Esophagus squamous epithelium (tissue), 5 donors: ENCODE measurements around the gene CYP27B1. TPM values are rescaled to one million over a fixed set of nuclear protein-coding genes. Genes with fewer than 3 reads are reported as not detected.

ENCODE experiments used
- DNase-seq: peaks from one replicate; lab custom pipeline; 2025; lab: John Stamatoyannopoulos, UW
- H3K27ac ChIP-seq, 4 donors: fragments of 200-600 bp; sonication (generic); one replicate each; pipeline ENCODE4 v1.5.1; 2016 to 2019; ENCODE audit warnings: mild to moderate bottlenecking in 1 of 4
- H3K27me3 ChIP-seq, 4 donors: fragments of 200-600 bp; sonication (generic); 1 replicate in 3 of 4; 2 replicates in 1 of 4; pipeline versions ENCODE4 v1.5.1 to v1.6.0; 2017 to 2021; ENCODE audit warnings: antibody characterized with exemption in 1 of 4
- H3K36me3 ChIP-seq, 3 donors: fragments of 200-600 bp; sonication (generic); one replicate each; pipeline ENCODE4 v1.5.1; 2016 to 2019
- H3K4me1 ChIP-seq, 3 donors: fragments of 200-600 bp; sonication (generic); one replicate each; pipeline ENCODE4 v1.5.1; 2017 to 2019
- H3K4me3 ChIP-seq, 4 donors: fragments of 200-600 bp; sonication (generic); 1 replicate in 3 of 4; 2 replicates in 1 of 4; pipeline ENCODE4 v1.5.1; 2016 to 2019; ENCODE audit warnings: mild to moderate bottlenecking in 2 of 4, moderate library complexity in 1 of 4
- H3K9me3 ChIP-seq, 3 donors: fragments of 200-600 bp; sonication (generic); one replicate each; pipeline ENCODE4 v1.5.1; 2016 to 2019
- CTCF ChIP-seq, 6 experiments: fragments of 450-650 bp in 4 of 6; fragments of 200-600 bp in 2 of 6; sonication (generic) in 2 of 6; IDR thresholded peaks; one replicate each; pipeline ENCODE4 v1.5.1; 2016 to 2019; ENCODE audit warnings: antibody characterized with exemption in 6 of 6, mild to moderate bottlenecking in 4 of 6, moderate library complexity in 4 of 6
- POLR2A ChIP-seq, 4 donors: fragments of 450-650 bp; IDR thresholded peaks; one replicate each; pipeline ENCODE4 v1.6.1; 2017; ENCODE audit warnings: antibody characterized with exemption in 4 of 4, mild to moderate bottlenecking in 4 of 4, moderate library complexity in 3 of 4
- WGBS, 2 donors: methylation state at CpG; one replicate each; pipeline ENCODE4 v1.1.5; 2018; 5-methylcytosine and 5-hydroxymethylcytosine counted together
- intact Hi-C: fragments of 100-400 bp; cut with DNase I; formaldehyde crosslinking; loops from one replicate; pipeline ENCODE4 v1.15.0; 2022
- total RNA-seq, 4 donors: library from RNA; depleted of rRNA; stranded (reverse); fragments of >200 nt; gene quantifications; one replicate each; pipeline ENCODE4 v1.1.0, GENCODE V29; 2016
- donor health status: DM: yes; HTN: yes; CAD: no.

The CYP27B1 gene
- total RNA-seq, 4 donors from 2014 or later, result 0.18 to 1.7 (median 1.1) TPM

GRCh38 chr12:57763881-57764661 is 2.8 kb downstream of the CYP27B1 start:
- TF ChIP-seq POLR2A (IDR thresholded peaks at IDR 0.05) (no peak), CTCF (IDR thresholded peaks at IDR 0.05) (no peak)
- no peak for DNase-seq
- intact Hi-C loops, result no loop called here
- Histone ChIP-seq H3K36me3 (peaks cover 0 to 18% (median 0%) of the 10 kb centered on the region in 3 donors), H3K4me1 (peaks cover 25 to 31% (median 26%) of the 10 kb centered on the region in 3 donors), H3K4me3 (peak overlapping the region in 2 of 4 donors; percentile 52 to 70), H3K9me3 (no peaks in the 10 kb centered on the region), H3K27ac (no peak overlapping the region), H3K27me3 (peaks cover 0 to 55% (median 10%) of the 10 kb centered on the region in 4 donors)
- 64 to 91% methylated on average over 1 to 2 of the region's 6 CpGs for WGBS, 2 donors

- TF ChIP-seq POLR2A (IDR thresholded peaks at IDR 0.05) (no peak), CTCF (IDR thresholded peaks at IDR 0.05) (no peak)
- no peak for DNase-seq
- intact Hi-C loops, result no loop called here
- Histone ChIP-seq H3K27ac (no peak overlapping the region), H3K4me3 (no peak overlapping the region), H3K4me1 (peaks cover 25 to 31% (median 26%) of the 10 kb centered on the region in 3 donors), H3K27me3 (peaks cover 0 to 55% (median 10%) of the 10 kb centered on the region in 4 donors), H3K36me3 (peaks cover 0 to 19% (median 0%) of the 10 kb centered on the region in 3 donors), H3K9me3 (no peaks in the 10 kb centered on the region)
- 93 to 97% methylated on average over 2 of the region's 2 CpGs for WGBS, 2 donors
These were observed 4.4 kb downstream of the CYP27B1 start for GRCh38 chr12:57762463-57762862.

- Histone ChIP-seq H3K4me1 (peaks cover 22 to 29% (median 25%) of the 10 kb centered on the region in 3 donors), H3K9me3 (no peaks in the 10 kb centered on the region), H3K27me3 (peaks cover 0 to 46% (median 10%) of the 10 kb centered on the region in 4 donors), H3K36me3 (peaks cover 0 to 19% (median 0%) of the 10 kb centered on the region in 3 donors), H3K4me3 (no peak overlapping the region), H3K27ac (no peak overlapping the region)
- WGBS, 2 donors, result 81 to 92% methylated on average over 4 of the region's 4 CpGs
- intact Hi-C loops, result no loop called here
- no peak for TF ChIP-seq CTCF (IDR thresholded peaks at IDR 0.05)
- TF ChIP-seq POLR2A (IDR thresholded peaks at IDR 0.05), result no peak
- no peak for DNase-seq
These were observed 5.4 kb downstream of the CYP27B1 start for GRCh38 chr12:57761391-57761998.

GRCh38 chr12:57760347-57760982 is 6.4 kb downstream of the CYP27B1 start:
- Histone ChIP-seq H3K27ac (no peak overlapping the region), H3K4me3 (no peak overlapping the region), H3K9me3 (no peaks in the 10 kb centered on the region), H3K36me3 (peaks cover 0 to 19% (median 0%) of the 10 kb centered on the region in 3 donors), H3K27me3 (peaks cover 0 to 35% (median 7%) of the 10 kb centered on the region in 4 donors), H3K4me1 (peaks cover 18 to 28% (median 20%) of the 10 kb centered on the region in 3 donors)
- TF ChIP-seq CTCF (IDR thresholded peaks at IDR 0.05), result no peak
- no peak for TF ChIP-seq POLR2A (IDR thresholded peaks at IDR 0.05)
- intact Hi-C loops, result no loop called here
- WGBS, 2 donors, result 88 to 90% methylated on average over 3 of the region's 3 CpGs
- DNase-seq, result no peak
